ENCODE data around the gene CSF3. TPM values are rescaled to one million over a fixed set of nuclear protein-coding genes. Genes with fewer than 3 reads are reported as not detected.

CSF3 gene
- total RNA-seq, 1 donor from 2014 or later: not detected

DNA sequence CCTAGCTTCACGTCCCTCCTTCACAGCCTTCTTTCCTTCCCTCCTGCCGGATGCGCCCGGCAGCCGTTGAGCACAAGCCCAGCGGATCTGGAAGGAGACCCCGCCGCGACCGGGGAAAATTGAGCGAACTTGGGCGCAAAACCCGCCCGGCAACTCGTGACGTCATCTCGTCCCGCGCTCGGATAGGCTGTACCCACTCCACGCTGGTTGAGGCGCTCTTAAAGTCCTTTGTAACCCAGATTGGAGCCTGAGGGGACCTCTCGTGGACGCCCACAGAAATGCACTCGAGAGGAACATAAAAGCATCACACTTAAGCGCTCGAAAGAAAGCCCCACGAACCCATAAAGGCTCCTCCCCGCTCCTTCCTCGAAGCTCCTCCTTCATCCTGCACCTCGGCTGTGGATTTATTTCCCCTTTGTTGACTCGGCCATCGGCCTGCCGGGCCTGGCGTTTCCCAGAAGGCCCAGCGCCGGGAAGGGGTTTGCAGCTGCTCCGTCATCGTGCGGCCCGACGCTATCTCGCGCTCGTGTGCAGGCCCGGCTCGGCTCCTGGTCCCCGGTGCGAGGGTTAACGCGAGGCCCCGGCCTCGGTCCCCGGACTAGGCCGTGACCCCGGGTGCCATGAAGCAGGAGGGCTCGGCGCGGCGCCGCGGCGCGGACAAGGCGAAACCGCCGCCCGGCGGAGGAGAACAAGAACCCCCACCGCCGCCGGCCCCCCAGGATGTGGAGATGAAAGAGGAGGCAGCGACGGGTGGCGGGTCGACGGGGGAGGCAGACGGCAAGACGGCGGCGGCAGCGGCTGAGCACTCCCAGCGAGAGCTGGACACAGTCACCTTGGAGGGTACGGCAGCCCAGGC is 34.7 kb upstream of the CSF3 start, which contains the start of gene PSMD3:
TSS of gene PSMD3 (plus strand) at position 457 of the 856 bp plus-strand sequence. CDS start at position 621, 164 bp downstream.
- H3K4me3 ChIP-seq (ENCODE audit: low read depth, low read length): peak within 1 kb of the TSS; percentile 67
- peak; percentile 99 for DNase-seq (ENCODE audit: low read depth)
- TF ChIP-seq, protein P1, sequence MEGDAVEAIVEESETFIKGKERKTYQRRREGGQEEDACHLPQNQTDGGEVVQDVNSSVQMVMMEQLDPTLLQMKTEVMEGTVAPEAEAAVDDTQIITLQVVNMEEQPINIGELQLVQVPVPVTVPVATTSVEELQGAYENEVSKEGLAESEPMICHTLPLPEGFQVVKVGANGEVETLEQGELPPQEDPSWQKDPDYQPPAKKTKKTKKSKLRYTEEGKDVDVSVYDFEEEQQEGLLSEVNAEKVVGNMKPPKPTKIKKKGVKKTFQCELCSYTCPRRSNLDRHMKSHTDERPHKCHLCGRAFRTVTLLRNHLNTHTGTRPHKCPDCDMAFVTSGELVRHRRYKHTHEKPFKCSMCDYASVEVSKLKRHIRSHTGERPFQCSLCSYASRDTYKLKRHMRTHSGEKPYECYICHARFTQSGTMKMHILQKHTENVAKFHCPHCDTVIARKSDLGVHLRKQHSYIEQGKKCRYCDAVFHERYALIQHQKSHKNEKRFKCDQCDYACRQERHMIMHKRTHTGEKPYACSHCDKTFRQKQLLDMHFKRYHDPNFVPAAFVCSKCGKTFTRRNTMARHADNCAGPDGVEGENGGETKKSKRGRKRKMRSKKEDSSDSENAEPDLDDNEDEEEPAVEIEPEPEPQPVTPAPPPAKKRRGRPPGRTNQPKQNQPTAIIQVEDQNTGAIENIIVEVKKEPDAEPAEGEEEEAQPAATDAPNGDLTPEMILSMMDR (conservative IDR thresholded peaks at IDR 0.05; ENCODE audit: low read depth, low read length): peak; percentile 76

- peak overlapping the region; percentile 67 for H3K4me3 ChIP-seq (ENCODE audit: low read depth, low read length)
- no peak for DNase-seq (ENCODE audit: low read depth)
- TF ChIP-seq, protein P1 (conservative IDR thresholded peaks at IDR 0.05; ENCODE audit: low read depth, low read length): no peak
These were observed 34.0 kb upstream of the CSF3 start for GRCh38 chr17:39981207-39981741.

DNA sequence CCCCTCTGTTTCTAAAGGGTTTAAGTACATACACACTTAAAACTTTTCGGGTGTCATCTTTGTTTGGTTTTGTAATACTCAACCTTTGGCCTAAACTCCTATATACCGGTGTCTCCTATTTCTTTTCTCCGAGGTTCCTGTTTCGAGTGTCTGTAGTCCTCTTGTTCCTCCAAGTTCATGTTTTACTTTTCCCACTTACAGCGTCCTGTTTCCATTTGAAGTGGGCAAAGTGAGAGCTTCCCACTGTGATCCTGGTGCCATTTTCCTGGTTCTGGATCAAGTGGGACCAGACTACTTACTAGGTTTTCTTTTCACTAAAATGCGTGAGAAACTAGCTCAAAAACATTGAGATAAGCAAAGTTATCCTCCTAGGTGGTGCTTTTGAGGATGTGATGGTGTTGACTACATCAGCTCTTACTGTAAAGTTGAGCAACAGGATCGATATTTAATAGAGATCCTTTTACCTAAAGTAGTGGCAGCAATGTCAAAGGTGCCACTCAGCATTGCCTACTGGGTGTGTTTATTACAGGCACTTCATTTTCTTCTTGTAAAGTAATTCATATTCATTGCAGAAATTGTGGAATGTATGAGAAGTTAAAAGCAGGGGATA is 33.4 kb upstream of the CSF3 start:
- DNase-seq (ENCODE audit: low read depth): no peak
- TF ChIP-seq, protein P1 (conservative IDR thresholded peaks at IDR 0.05; ENCODE audit: low read depth, low read length): no peak
- H3K4me3 ChIP-seq (ENCODE audit: low read depth, low read length): peak overlapping the region; percentile 67

DNA sequence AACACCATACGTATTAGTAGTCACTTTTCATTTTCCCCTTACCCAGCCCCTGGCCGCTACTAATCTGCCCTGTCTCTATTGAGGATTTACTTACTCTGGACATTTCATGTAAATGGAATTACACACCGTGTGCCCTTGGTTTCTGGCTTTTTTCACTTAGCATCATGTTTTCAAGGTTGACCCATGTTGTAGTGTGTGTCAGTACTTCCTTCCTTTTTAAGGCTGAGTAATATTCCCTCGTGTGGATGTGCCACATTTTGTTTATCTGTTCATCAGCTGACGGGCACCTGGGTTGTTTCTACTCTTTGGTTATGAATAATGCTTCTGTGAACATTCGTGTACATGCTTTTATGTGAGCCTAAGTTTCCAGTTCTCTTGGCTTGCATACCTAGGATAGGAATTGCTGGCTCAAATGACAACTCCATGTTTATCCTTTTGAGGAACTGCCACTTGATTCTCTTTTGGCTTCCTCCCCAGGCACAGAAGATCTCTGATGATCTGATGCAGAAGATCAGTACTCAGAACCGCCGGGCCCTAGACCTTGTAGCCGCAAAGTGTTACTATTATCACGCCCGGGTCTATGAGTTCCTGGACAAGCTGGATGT is 26.9 kb upstream of the CSF3 start:
- DNase-seq (ENCODE audit: low read depth): no peak
- H3K4me3 ChIP-seq (ENCODE audit: low read depth, low read length): no peak overlapping the region
- TF ChIP-seq, protein P1 (conservative IDR thresholded peaks at IDR 0.05; ENCODE audit: low read depth, low read length): no peak

- H3K4me3 ChIP-seq (ENCODE audit: low read depth, low read length): no peak overlapping the region
- no peak for DNase-seq (ENCODE audit: low read depth)
- TF ChIP-seq, protein P1 (conservative IDR thresholded peaks at IDR 0.05; ENCODE audit: low read depth, low read length): no peak
These were observed 20.8 kb upstream of the CSF3 start for GRCh38 chr17:39994448-39994847.

GRCh38 chr17:39995438-39995837 is 19.8 kb upstream of the CSF3 start:
- TF ChIP-seq, protein P1 (conservative IDR thresholded peaks at IDR 0.05; ENCODE audit: low read depth, low read length): no peak
- DNase-seq (ENCODE audit: low read depth): no peak
- no peak overlapping the region for H3K4me3 ChIP-seq (ENCODE audit: low read depth, low read length)

Data from epithelial cell of proximal tubule (primary cell).